HG02852 (cell line): ENCODE measurements around the gene ZNF687.
"Not testable (repeated sequence)": the region's sequence is repeated elsewhere in the genome, so short reads cannot be mapped to it uniquely, and the experiment has no call there.

ENCODE experiments used
- ATAC-seq: cut with Tn5 transposase; IDR thresholded peaks from one replicate; pipeline ENCODE4 v1.9.1; 2021; ENCODE audit warnings: mild to moderate bottlenecking, moderate library complexity; ENCODE audit not compliant: unreplicated experiment

The ZNF687 gene

DNA sequence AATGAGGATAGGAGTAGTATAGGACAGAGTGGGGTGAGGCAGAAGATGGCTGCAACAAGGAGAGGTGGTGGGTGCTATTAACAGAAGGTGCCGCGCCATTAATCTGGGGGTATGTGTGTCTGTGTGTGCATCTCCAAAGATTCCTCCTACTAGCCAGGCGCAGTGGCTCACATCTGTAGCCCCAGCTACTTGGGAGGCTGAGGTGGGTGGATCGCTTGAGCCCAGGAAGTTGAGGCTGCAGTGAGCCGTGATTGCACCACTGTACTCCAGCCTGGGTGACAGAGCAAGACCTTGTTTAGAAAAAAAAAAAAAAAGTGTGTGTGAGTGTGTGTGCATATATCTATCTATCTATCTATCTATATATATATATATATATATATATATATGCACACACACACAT is 6.8 kb upstream of the ZNF687 start:
- ATAC-seq: not testable (repeated sequence)

DNA sequence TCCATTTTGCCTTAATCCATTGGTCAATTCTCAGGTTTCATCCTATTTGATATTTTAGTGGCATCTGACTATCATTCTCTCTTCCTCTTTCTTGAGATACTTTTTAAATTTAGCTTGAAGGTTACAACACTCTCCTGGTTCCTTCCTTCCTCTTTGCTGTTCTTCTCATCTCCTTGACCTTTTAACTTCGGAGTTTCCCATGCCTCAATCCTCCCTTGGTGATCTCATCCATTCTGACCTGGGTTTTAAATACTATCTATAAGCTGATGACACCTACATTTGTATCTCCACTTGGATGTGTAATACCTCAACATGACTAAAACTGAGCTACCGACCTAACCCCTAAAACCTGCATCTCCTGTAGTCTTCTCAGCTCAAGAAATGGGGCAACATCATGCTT is 4.8 kb upstream of the ZNF687 start:
- no peak for ATAC-seq

DNA sequence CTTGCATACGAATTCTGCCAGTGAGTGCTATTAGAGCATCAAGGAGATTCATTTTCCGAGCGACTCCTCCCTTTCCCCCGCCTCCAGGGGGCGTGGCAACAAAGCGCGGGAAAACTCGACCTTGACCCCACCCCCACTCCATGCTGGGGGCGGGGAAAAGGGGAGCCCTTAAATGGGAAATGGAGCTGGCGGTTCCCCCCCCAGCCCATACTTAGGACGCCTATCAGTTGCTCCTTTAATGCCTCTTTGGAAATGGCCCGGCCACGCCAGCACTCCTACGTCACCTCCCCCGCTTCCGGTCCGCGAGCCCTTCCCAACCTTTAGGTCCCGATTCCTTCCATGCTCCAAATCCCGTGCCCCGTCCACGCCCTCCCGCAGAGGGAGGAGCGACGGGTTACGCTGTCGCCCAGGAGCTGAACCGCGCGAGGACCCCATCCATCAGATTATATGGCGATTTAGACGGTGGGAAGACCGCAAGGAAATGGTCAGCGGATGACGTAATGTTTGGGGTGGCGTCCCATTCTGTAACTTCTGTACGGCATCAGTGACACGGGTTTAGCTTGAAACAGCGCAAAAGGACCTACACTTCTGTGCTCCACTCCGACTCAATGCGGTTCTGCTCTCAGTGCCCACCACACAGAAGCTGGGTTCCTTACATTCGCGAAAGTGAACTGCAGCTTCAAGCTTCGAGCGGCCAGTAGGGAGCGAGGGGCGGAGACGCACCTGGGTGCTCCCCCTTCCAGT is 702 bp upstream of the ZNF687 start:
- ATAC-seq: peak; percentile 33

DNA sequence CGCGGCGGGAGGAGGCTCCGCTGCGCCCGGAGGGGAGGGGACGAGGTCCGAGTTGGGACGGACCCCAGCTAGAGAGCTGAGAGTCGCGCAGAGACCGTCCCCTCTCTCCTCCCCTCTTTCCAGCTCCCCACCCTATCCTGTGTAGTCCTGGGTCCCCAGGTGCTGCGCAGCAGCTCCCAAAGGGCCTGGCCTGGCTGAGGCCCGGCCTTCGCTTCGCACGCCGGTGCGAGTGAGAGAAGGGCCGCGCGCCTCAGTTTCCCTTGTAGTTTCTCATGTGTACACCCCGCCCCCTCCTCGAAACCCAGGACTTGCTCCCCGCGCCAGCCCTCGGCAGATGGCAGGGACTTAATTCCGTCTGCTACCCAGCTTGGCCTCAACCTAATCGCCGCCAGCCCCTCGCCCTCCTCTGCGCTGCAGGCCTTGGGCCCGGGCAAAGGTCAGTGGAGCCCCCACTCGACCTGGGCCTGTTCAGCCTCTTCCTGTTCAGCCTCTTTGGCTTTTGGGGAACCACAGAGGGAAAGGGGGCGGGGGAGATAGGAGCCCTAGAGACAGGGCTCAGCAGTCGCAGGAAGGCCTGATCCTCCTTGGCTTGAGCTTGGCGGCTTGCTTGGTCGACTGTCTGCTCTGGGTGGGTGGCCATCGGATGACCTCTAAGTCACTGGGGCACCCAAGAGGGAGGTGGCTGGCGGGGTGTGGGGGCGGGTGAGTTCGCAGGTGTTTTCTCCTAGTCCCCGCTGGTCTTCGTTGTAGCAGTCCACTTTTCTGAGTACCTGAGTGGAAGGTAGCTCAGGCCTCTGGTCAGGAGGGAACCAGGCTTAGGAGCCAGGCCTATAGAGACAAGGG is 1.0 kb downstream of the ZNF687 start:
- ATAC-seq: no peak

DNA sequence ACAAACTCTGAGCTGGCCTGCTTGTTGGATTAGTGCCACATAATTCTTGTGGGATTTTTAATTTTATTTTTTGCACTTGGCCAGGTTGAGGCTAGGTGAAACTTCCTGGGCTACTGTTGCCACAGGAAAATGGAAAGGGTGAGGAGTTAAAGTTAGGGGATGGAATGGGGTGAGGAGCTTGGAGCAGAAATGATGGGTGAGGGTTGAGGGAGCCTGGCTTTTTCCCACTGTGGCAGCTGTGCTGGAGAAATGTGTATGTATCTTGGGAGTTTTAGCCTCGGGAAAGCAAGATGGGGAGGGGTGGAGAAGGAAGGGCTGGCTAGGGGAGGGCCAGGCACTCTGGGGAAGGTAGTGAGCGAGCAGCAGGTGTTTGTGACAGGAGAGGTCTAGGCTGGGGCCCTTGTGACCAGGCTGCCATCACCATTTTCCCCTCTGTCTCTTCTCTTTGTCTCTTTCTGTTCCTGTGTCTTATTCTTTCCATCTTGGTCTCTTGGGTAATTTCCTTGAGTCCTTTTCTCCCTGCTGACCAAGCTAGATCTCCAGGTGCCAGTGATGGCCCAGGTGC is 2.0 kb downstream of the ZNF687 start:
- no peak for ATAC-seq

DNA sequence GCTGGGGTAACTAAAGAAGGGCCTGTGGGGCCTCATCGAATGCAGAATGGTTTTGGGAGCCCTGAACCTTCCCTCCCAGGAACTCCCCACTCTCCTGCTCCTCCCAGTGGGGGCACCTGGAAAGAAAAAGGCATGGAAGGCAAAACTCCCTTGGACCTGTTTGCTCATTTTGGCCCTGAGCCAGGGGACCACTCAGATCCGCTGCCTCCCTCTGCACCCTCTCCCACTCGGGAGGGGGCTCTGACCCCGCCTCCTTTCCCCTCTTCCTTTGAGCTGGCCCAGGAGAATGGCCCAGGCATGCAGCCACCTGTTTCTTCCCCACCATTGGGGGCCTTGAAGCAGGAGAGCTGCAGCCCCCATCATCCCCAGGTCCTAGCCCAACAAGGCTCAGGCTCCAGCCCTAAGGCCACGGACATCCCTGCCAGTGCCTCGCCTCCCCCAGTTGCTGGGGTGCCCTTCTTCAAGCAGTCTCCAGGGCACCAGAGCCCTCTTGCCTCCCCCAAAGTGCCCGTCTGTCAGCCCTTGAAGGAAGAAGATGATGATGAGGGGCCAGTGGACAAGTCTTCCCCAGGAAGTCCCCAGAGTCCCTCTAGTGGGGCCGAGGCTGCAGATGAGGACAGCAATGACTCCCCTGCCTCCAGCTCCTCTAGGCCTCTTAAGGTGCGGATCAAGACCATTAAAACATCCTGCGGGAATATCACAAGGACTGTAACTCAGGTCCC is 4.7 kb downstream of the ZNF687 start:
- ATAC-seq: no peak

DNA sequence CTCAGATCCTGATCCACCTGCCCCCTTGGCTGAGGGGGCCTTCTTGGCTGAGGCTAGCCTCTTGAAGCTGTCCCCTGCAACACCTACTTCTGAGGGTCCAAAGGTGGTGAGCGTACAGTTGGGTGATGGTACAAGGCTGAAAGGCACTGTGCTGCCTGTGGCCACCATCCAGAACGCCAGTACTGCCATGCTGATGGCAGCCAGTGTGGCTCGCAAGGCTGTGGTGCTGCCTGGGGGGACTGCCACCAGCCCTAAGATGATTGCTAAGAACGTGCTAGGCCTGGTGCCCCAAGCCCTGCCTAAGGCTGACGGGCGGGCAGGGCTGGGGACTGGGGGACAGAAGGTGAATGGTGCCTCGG is 5.2 kb downstream of the ZNF687 start:
- no peak for ATAC-seq

DNA sequence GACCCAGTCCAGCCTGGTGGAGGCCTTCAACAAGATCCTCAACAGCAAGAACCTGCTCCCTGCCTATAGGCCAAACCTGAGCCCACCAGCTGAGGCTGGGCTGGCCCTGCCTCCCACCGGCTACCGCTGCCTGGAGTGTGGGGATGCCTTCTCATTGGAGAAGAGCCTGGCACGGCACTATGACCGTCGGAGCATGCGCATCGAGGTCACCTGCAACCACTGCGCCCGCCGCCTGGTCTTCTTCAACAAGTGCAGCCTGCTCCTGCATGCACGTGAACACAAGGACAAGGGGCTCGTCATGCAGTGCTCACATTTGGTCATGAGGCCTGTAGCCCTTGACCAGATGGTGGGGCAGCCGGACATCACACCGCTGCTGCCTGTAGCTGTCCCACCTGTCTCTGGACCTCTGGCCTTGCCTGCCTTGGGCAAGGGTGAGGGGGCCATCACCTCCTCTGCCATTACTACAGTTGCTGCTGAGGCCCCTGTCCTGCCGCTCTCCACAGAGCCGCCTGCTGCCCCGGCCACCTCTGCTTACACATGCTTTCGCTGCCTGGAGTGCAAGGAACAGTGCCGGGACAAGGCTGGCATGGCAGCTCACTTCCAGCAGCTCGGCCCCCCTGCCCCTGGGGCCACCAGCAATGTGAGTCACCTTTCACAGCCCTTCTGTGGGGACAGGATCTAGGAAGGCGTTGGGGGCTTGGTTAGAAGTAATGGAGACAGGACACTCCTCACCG is 5.8 kb downstream of the ZNF687 start:
- ATAC-seq: no peak

DNA sequence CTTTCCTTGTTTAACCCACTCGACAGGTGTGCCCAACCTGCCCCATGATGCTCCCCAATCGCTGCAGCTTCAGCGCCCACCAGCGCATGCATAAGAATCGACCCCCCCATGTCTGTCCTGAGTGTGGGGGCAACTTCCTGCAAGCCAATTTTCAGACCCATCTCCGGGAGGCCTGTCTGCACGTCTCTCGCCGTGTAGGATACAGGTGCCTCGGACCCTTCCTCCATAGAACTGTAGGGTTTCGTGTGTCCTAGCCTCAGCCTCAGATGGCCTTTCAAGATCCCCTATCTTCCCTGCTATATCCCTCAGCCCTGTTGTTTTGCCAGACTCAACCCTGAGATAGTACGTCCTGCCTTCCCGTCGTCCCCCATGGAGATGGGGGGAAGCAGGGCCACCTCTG is 6.4 kb downstream of the ZNF687 start:
- no peak for ATAC-seq

DNA sequence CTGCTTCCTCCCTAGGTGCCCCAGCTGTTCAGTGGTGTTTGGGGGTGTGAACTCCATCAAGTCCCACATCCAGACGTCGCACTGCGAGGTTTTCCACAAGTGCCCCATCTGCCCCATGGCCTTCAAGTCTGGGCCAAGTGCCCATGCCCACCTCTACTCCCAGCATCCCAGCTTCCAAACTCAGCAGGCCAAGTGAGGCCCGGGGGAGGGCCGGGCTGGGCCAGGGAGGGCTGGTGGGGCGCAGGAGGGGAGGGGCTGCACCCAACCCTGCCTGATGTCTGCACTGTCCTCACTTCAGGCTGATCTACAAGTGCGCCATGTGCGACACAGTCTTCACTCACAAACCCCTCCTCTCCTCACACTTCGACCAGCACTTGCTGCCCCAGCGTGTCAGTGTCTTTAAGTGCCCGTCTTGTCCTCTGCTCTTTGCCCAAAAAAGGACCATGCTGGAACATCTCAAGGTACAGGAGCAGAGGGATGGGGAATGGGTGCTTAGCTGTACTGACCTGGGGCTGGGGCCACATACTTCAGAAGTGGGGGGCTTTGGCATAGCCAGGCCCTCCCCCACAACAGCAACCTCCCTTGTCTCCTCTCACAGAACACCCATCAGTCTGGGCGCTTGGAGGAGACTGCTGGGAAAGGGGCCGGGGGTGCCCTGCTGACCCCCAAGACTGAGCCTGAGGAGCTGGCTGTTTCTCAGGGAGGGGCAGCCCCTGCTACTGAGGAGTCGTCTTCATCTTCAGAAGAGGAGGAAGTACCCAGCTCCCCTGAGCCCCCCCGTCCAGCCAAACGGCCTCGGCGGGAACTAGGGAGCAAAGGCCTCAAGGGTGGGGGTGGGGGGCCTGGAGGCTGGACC is 7.2 kb downstream of the ZNF687 start:
- ATAC-seq: no peak

DNA sequence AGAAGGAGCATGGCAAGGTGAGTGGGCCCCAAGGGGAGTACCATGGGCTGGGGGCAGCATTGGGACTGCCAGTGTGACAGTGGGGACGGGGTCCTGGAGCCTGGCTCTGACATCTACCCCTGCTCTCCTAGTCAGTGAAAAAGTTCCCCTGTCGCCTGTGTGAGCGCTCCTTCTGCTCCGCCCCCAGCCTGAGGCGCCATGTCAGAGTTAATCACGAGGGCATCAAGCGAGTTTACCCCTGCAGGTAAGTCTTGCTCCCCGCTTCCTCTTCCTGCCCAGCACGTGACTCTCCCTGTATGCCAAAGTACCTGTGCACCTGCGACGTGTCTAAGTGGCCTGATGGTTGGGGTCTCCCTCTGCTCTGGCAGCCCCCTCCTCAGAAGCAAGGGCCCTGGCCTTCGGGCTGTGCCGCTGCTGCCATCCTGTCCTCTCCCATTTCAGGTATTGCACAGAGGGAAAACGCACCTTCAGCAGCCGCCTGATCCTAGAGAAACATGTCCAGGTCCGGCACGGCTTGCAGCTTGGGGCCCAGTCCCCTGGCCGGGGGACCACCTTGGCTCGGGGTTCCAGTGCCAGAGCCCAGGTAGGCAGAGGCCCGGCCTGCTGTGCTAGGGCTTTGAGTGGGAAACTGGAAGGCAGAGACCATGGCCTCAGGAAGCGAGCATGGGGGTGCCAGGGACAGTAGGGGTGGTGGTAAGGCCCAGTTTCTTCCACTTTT is 8.1 kb downstream of the ZNF687 start:
- ATAC-seq: no peak

DNA sequence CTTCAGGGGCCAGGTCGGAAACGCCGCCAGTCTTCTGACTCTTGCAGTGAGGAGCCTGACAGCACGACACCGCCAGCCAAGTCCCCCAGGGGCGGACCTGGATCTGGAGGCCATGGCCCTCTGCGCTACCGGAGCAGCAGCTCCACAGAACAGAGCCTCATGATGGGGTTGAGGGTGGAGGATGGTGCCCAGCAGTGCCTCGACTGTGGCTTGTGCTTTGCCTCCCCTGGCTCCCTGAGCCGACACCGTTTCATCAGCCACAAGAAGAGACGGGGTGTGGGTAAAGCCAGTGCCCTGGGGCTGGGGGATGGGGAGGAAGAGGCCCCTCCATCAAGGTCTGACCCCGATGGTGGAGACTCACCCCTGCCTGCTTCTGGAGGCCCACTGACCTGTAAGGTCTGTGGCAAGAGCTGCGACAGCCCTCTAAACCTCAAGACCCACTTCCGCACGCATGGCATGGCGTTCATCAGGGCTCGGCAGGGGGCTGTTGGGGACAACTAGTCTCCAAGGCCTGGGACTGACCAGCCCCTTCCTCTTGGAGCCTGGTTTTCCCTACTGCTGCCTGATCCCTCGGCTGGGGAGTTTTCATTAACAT is 8.7 kb downstream of the ZNF687 start:
- ATAC-seq: no peak

DNA sequence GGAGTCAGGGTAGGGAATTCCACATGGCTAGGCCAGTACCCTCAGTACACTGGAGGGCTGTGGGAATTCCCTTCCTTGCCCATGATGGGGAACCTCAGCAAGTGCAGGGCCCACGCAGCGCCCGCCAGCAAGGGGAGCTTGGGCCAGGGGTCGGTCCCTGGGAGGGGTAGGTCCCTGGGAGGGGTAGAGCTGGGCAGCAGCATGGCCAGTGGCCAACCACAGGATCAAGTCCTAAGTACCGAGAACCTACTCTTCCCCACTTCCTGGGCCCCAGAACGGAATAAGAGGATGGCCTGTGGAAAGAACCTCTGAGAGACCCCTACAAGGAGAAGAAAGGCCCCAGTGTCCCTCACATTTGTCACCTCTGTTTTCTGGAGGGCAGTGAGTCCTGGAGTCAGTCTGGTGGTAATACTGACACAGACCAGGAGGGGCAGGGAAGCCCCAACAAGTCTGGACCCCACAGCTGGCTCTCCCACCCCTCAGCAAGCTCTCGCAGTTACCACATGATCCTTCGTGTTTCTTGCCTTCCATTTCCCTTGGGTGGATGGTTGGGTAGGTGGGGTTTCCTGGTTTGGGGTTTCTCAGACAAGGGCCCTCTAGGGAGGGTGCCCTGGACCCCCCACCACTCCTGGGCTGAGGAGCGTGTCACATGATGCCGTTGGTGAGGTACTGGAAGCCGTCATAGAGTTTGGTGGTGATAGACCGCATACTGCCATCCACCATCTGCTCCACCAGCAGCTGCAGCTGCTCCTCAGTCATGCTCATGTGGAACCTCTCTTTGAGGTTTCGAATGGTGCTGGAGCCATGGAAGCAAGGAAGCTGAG is 10.3 kb downstream of the ZNF687 start:
- no peak for ATAC-seq

DNA sequence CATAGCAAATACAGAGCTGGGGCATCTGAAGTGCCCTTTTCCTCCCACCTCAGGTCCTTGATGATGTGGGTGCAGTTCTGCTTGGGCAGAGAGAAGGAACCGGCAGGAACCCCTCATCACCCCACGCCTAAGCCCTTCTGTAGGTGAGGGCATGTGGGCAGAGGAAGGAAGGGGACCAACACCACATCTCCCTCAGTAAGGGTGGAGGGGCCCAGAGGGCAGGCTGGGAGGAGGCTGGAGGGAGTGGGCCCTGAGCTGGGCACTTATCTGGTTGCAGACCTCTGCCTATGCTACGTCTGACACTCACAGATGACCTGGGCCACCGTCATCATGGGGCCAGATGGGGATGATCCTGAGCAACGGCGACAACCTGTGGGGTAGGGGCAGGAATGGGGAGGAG is 11.0 kb downstream of the ZNF687 start:
- no peak for ATAC-seq

DNA sequence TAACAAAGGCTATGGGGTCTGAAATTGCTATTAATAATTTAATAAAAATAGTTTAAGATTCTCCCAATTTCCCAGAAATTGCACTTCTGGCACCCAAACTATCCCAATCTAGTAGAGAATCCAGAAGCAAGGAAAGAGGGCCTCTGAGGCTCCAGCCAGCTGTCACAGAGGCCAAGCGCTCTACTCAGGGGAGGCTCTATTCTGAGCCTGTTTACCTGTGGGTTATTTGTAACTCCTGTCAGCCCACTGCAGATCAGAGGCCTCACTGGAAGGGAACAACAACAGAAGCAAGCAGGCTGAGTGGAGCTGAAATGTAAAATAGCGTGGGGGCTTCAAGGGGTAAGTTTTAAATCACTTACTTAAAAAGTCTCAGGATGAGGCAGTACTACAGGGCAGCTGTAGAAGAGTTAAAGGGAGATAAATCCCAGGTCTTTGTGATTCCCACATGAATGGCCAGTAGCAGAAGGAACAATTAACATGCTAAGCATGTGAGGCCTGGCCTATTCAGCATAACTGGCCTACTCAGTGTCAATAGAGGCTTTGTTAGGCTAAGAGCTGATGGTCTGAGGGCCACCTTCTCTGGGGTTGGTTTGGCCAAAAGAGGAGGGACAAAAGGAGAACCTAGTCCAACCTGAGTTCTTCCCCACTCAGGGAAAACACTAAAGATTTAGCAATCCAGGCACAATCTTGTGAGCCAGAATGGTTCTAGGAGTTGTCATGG is 12.8 kb downstream of the ZNF687 start:
- no peak for ATAC-seq

DNA sequence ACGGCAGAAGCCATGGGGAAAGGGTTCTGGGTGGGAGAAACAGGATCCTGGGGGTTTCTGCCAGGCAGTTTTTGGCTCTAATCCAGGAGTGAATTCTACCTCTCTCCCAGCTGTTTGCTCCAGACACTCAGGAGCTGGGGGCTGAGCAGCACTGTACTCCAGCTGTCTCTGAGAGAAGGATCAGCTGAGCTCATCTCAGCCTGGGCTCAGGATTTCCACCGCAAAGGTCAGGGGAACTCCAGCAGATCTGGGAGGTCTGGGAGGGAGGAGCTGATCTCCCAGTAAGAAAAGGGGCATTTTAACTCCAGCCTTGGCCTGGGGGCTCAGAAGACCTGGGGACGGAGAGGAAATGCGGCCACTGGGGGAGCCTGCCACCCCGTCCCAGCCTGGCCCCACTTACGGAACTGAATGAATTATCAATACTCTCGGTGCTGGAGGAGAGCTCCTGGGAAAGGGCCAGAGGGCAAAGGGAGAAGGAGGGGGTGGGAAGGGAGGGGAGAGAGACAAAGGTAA is 27.8 kb downstream of the ZNF687 start:
- no peak for ATAC-seq

DNA sequence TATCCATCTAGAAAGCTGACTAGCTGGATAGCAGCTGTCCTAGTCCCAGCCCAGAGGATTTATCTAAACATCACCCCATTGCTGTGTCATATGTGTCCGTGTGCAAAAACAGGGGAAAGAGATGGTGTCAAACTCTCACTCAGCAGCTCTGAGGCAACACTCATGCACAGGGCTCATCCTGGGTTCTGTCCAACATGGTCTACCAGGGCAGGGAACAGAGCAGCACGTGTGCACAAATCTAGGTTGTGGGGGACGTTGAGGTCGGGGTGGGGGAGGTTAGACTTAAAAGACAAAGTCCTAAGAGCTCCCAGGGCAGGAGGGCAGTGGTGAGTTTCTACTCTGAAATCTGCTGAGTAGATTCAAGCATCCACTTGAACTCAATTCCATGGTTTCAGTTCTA is 28.9 kb downstream of the ZNF687 start:
- ATAC-seq: no peak
